ENCODE results near the gene LCN1. TPM values are rescaled to one million over a fixed set of nuclear protein-coding genes. Genes with fewer than 3 reads are reported as not detected.
A peak's percentile ranks its signal among the peaks of the same experiment; 100 is the strongest.

The LCN1 gene
- total RNA-seq, 1 experiment from 2014 or later, result not detected

- no peaks in the 10 kb centered on the region for H3K9me3 ChIP-seq (ENCODE audit: low read length)
- peak within 1 kb of the TSS; percentile 96 for H3K4me2 ChIP-seq (ENCODE audit: low read length)
- peaks cover 6% of the 10 kb centered on the region; the same call in 1 of the 2 replicates for H3K36me3 ChIP-seq (ENCODE audit: low read depth, low read length)
- no peak for TF ChIP-seq EZH2phosphoT487 (IDR thresholded peaks at IDR 0.05; ENCODE audit: borderline replicate concordance, low read length)
- TF ChIP-seq, protein P1, sequence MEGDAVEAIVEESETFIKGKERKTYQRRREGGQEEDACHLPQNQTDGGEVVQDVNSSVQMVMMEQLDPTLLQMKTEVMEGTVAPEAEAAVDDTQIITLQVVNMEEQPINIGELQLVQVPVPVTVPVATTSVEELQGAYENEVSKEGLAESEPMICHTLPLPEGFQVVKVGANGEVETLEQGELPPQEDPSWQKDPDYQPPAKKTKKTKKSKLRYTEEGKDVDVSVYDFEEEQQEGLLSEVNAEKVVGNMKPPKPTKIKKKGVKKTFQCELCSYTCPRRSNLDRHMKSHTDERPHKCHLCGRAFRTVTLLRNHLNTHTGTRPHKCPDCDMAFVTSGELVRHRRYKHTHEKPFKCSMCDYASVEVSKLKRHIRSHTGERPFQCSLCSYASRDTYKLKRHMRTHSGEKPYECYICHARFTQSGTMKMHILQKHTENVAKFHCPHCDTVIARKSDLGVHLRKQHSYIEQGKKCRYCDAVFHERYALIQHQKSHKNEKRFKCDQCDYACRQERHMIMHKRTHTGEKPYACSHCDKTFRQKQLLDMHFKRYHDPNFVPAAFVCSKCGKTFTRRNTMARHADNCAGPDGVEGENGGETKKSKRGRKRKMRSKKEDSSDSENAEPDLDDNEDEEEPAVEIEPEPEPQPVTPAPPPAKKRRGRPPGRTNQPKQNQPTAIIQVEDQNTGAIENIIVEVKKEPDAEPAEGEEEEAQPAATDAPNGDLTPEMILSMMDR (conservative IDR thresholded peaks at IDR 0.05; ENCODE audit: low read depth, low read length), result peak; percentile 60
- peak within 1 kb of the TSS; percentile 72 for H3K4me3 ChIP-seq (ENCODE audit: low read length)
- H3K79me2 ChIP-seq (ENCODE audit: low read length), result peaks cover 22% of the 10 kb centered on the region
- peak within 1 kb of the TSS; percentile 47 for H3K27ac ChIP-seq (ENCODE audit: low read length)
- H3K4me1 ChIP-seq (ENCODE audit: insufficient read depth, low read length), result peaks cover 14% of the 10 kb centered on the region
- H3K9me2 ChIP-seq (replicated peaks; ENCODE audit: low read length), result no peaks in the 10 kb centered on the region
- ChIA-PET CTCF (no interaction called here), POLR2A (ENCODE audit: unreplicated experiment) (no interaction called here)
- peak within 1 kb of the TSS; percentile 97 for H3K9ac ChIP-seq (ENCODE audit: low read length)
- BruUV-seq (replicated peaks), result no TSS peak
- DNase-seq (peak; percentile 79), ATAC-seq (peak; percentile 87)
- intact Hi-C loops (cut with micrococcal nuclease), result no loop called here
- H3K27me3 ChIP-seq (ENCODE audit: low read length), result no peaks in the 10 kb centered on the region
- H2AFZ ChIP-seq (ENCODE audit: low read length), result peak within 1 kb of the TSS; percentile 87
- no peaks in the 10 kb centered on the region for H4K20me1 ChIP-seq (ENCODE audit: low read length)
- H3F3A ChIP-seq (ENCODE audit: low read length, unreplicated experiment), result no peaks in the 10 kb centered on the region
Measured at GRCh38 chr9:135500525-135501260, 20.5 kb upstream of the LCN1 start, which contains the start of gene MRPS2. MRPS2 (plus strand) TSS chr9:135500682; CDS start chr9:135500711, 29 bp downstream.

- intact Hi-C loops (cut with micrococcal nuclease), result no loop called here
- no peak for DNase-seq
- peaks cover 6% of the 10 kb centered on the region; the same call in 1 of the 2 replicates for H3K36me3 ChIP-seq (ENCODE audit: low read depth, low read length)
- H3K27ac ChIP-seq (ENCODE audit: low read length), result peak overlapping the region; percentile 47; the same call in 1 of the 2 replicates
- peaks cover 22% of the 10 kb centered on the region for H3K79me2 ChIP-seq (ENCODE audit: low read length)
- H4K20me1 ChIP-seq (ENCODE audit: low read length), result no peaks in the 10 kb centered on the region
- H3K4me1 ChIP-seq (ENCODE audit: insufficient read depth, low read length), result peaks cover 8% of the 10 kb centered on the region
- no peaks in the 10 kb centered on the region for H3K27me3 ChIP-seq (ENCODE audit: low read length)
- POLR2A ChIA-PET (ENCODE audit: unreplicated experiment), result no interaction called here
- CTCF ChIA-PET, result no interaction called here
- no peaks in the 10 kb centered on the region for H3F3A ChIP-seq (ENCODE audit: low read length, unreplicated experiment)
- H3K9ac ChIP-seq (ENCODE audit: low read length), result peak overlapping the region; percentile 97
- no peaks in the 10 kb centered on the region for H3K9me2 ChIP-seq (replicated peaks; ENCODE audit: low read length)
- no peaks in the 10 kb centered on the region for H3K9me3 ChIP-seq (ENCODE audit: low read length)
- ATAC-seq, result no peak
- no peak overlapping the region for H2AFZ ChIP-seq (ENCODE audit: low read length)
- TSS peak; percentile 23 for BruUV-seq (replicated peaks)
- H3K4me3 ChIP-seq (ENCODE audit: low read length), result peak overlapping the region; percentile 72
- TF ChIP-seq EZH2phosphoT487 (IDR thresholded peaks at IDR 0.05; ENCODE audit: borderline replicate concordance, low read length) (no peak), EZH2 (IDR thresholded peaks at IDR 0.05; ENCODE audit: low read length, unreplicated experiment) (no peak)
- TF ChIP-seq, protein P1 (conservative IDR thresholded peaks at IDR 0.05; ENCODE audit: low read depth, low read length), result no peak
- peak overlapping the region; percentile 96 for H3K4me2 ChIP-seq (ENCODE audit: low read length)
Measured at GRCh38 chr9:135501261-135502167, 19.7 kb upstream of the LCN1 start.

Measured in PC-3 (cell line).